Muscle layer of duodenum (tissue), 2 donors: Measurements from ENCODE around the gene ZSCAN26.

Experiments
- H3K27ac ChIP-seq: one replicate; pipeline ENCODE4 v1.7.0; 2013; ENCODE audit warnings: mild to moderate bottlenecking, low read length
- H3K27me3 ChIP-seq: one replicate; pipeline ENCODE4 v1.7.0; 2013; ENCODE audit warnings: low read depth, mild to moderate bottlenecking, control low read depth, low read length
- H3K36me3 ChIP-seq, 2 donors: one replicate each; pipeline ENCODE4 v1.7.0; 2013; ENCODE audit warnings: low read length in 2 of 2, control low read depth in 1 of 2, mild to moderate bottlenecking in 1 of 2; ENCODE audit not compliant: insufficient read depth in 2 of 2, control insufficient read depth in 1 of 2
- H3K4me1 ChIP-seq, 2 donors: one replicate each; pipeline ENCODE4 v1.7.0; 2013; ENCODE audit warnings: low read length in 2 of 2, mild to moderate bottlenecking in 2 of 2, control low read depth in 1 of 2, moderate library complexity in 1 of 2; ENCODE audit not compliant: insufficient read depth in 2 of 2, control insufficient read depth in 1 of 2
- H3K4me3 ChIP-seq, 2 donors: one replicate each; pipeline ENCODE4 v1.7.0; 2013; ENCODE audit warnings: low read length in 2 of 2, low read depth in 1 of 2, mild to moderate bottlenecking in 1 of 2
- H3K9me3 ChIP-seq, 2 donors: one replicate each; pipeline ENCODE4 v1.7.0; 2013; ENCODE audit warnings: low read length in 2 of 2, control low read depth in 1 of 2, mild to moderate bottlenecking in 1 of 2; ENCODE audit not compliant: control insufficient read depth in 1 of 2
- donor health status: healthy.

ZSCAN26 gene

GRCh38 chr6:28258877-28259777 is 7.8 kb upstream of the ZSCAN26 start, which contains the start of gene NKAPL:
TSS of gene NKAPL (plus strand) at chr6:28259297. CDS start at chr6:28259372, 75 bp downstream.
- Histone ChIP-seq H3K4me1 (peaks cover 0 to 3% of the 10 kb centered on the region in 2 donors), H3K27ac (no peak within 1 kb of the TSS), H3K4me3 (peak within 1 kb of the TSS; percentile 61 to 68), H3K9me3 (peaks cover 0 to 16% of the 10 kb centered on the region in 2 donors), H3K36me3 (no peaks in the 10 kb centered on the region), H3K27me3 (no peaks in the 10 kb centered on the region)

- Histone ChIP-seq H3K9me3 (peaks cover 0 to 16% of the 10 kb centered on the region in 2 donors), H3K27ac (no peak overlapping the region), H3K4me3 (no peak overlapping the region), H3K27me3 (no peaks in the 10 kb centered on the region), H3K4me1 (peaks cover 7 to 14% of the 10 kb centered on the region in 2 donors), H3K36me3 (no peaks in the 10 kb centered on the region)
These were observed 3.0 kb upstream of the ZSCAN26 start for GRCh38 chr6:28263922-28264321.

GRCh38 chr6:28264834-28265401 is 2.0 kb upstream of the ZSCAN26 start:
- Histone ChIP-seq H3K36me3 (no peaks in the 10 kb centered on the region), H3K4me1 (peaks cover 7 to 14% of the 10 kb centered on the region in 2 donors), H3K4me3 (no peak overlapping the region), H3K9me3 (peaks cover 0 to 10% of the 10 kb centered on the region in 2 donors), H3K27ac (no peak overlapping the region), H3K27me3 (no peaks in the 10 kb centered on the region)

GRCh38 chr6:28266563-28266961 is 381 bp upstream of the ZSCAN26 start:
- no peaks in the 10 kb centered on the region for H3K27me3 ChIP-seq
- no peaks in the 10 kb centered on the region for H3K9me3 ChIP-seq
- H3K4me1 ChIP-seq: peaks cover 7 to 14% of the 10 kb centered on the region in 2 donors
- H3K36me3 ChIP-seq: no peaks in the 10 kb centered on the region
- peak overlapping the region; percentile 80 to 94 for H3K4me3 ChIP-seq
- H3K27ac ChIP-seq: peak overlapping the region; percentile 86

GRCh38 chr6:28267695-28268059 is 734 bp downstream of the ZSCAN26 start:
- no peaks in the 10 kb centered on the region for H3K9me3 ChIP-seq
- peak overlapping the region; percentile 86 for H3K27ac ChIP-seq
- H3K4me3 ChIP-seq: peak overlapping the region; percentile 80 to 94
- H3K27me3 ChIP-seq: no peaks in the 10 kb centered on the region
- H3K36me3 ChIP-seq: peaks cover 9 to 10% of the 10 kb centered on the region in 2 donors
- peaks cover 7 to 14% of the 10 kb centered on the region in 2 donors for H3K4me1 ChIP-seq

GRCh38 chr6:28269492-28269891 is 2.5 kb downstream of the ZSCAN26 start:
- Histone ChIP-seq H3K4me3 (no peak overlapping the region), H3K36me3 (peaks cover 18 to 27% of the 10 kb centered on the region in 2 donors), H3K4me1 (peaks cover 7 to 14% of the 10 kb centered on the region in 2 donors), H3K27ac (no peak overlapping the region), H3K9me3 (no peaks in the 10 kb centered on the region), H3K27me3 (no peaks in the 10 kb centered on the region)

DNA sequence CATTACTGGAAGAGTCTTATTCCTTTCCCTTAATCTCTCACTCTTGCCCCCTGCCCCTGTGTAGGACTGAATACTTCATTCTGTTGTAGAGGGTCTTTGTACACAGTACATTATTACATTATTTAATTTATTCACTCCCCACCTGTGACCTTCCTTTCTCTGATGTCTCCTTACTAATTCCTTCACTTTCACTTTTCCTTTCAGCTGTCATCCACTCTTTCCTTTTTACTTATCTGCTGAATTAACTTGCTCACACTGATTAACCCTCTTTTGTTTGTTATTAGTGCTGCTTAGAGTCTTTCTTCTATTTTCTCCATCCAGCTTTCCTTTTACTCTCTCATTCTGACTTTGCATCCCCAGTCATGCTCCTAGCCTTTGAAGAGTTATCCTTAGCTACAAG is 7.9 kb downstream of the ZSCAN26 start:
- no peak overlapping the region for H3K27ac ChIP-seq
- peaks cover 42 to 59% of the 10 kb centered on the region in 2 donors for H3K36me3 ChIP-seq
- no peaks in the 10 kb centered on the region for H3K27me3 ChIP-seq
- no peaks in the 10 kb centered on the region for H3K9me3 ChIP-seq
- no peaks in the 10 kb centered on the region for H3K4me1 ChIP-seq
- no peak overlapping the region for H3K4me3 ChIP-seq

DNA sequence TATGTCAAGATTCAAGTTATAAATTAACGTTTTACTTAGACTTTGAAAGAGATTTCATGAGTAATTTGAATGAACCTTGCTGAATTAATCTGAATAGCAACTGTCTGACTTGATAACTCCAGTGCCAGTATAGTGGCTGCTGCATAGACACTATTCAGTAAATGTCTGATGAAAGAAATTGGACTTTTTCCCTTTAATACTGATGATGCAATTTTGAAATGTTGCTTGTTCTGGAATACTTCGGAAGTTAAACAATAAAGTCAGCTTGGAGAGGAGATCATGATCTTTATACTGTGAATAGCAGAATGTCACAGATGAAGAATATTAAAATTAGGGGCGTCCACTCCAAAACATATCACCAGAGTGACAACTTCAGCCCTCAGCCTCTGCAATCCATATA is 10.8 kb downstream of the ZSCAN26 start:
- peaks cover 32 to 48% of the 10 kb centered on the region in 2 donors for H3K36me3 ChIP-seq
- H3K27ac ChIP-seq: no peak overlapping the region
- peaks cover 0 to 11% of the 10 kb centered on the region in 2 donors for H3K4me1 ChIP-seq
- no peaks in the 10 kb centered on the region for H3K9me3 ChIP-seq
- H3K4me3 ChIP-seq: no peak overlapping the region
- no peaks in the 10 kb centered on the region for H3K27me3 ChIP-seq

DNA sequence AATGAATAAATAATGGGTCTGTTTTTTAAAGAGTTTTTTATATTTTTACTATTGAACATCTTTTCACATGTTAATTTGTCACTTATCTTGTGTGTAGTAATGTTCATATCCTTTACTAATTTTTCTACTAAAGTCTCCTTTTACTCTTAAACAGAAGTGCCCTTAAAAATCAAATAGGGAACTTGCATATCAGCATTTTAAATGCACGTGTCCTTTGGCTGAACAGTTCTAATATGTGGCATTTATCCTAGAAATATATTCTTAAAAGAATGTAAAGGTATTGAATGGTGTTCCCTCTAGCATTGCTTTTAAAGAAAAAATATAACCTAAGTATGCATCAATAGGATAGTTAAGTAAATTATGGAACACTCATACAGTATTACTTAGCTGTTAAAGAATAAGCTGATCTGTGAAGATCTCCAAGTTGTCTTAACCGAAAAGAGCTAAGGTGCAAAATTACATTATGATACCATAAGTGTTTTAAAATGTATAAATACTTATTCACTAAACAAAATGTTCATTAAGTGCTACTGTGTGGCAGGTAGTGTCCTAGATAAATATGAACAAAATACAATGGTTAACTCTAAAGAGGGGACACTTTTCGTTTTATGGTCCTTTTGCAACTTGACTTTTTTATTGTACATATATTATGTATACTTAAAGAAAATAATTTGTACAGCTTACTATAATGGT is 13.8 kb downstream of the ZSCAN26 start:
- Histone ChIP-seq H3K27me3 (no peaks in the 10 kb centered on the region), H3K4me3 (peak overlapping the region; percentile 78 to 79), H3K27ac (no peak overlapping the region), H3K4me1 (peaks cover 0 to 11% of the 10 kb centered on the region in 2 donors), H3K9me3 (no peaks in the 10 kb centered on the region), H3K36me3 (peaks cover 20 to 43% of the 10 kb centered on the region in 2 donors)

GRCh38 chr6:28281288-28282064 is 14.5 kb downstream of the ZSCAN26 start, which contains the start of gene PGBD1:
TSS of gene PGBD1 (plus strand) at chr6:28281572. CDS start at chr6:28283814, 2,242 bp downstream.
- Histone ChIP-seq H3K4me1 (peaks cover 0 to 11% of the 10 kb centered on the region in 2 donors), H3K27ac (no peak within 1 kb of the TSS), H3K36me3 (peaks cover 12 to 41% of the 10 kb centered on the region in 2 donors), H3K27me3 (no peaks in the 10 kb centered on the region), H3K4me3 (peak within 1 kb of the TSS; percentile 78 to 79), H3K9me3 (no peaks in the 10 kb centered on the region)
